Measurements from ENCODE around the gene MTLN.

DNA sequence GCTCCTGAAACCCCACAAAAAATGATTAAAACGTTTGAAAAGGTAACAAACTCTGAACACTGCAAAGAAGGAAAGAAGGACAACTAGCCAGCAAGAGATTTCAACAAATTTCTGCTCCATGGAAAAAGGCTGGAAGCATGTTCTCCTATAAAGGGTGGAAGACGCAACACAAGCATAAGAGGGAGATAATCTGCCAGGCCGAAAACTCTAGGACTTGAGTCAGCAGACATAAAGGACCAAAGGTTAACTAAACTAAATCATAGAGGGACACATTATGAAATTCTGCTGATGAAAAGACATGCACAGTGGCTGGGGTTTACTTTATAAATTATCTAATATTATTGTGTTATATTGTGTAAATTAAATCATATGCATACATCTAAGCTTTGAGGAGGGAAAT, 14.3 kb downstream of the MTLN start:
- TF ChIP-seq EZH2 (IDR thresholded peaks at IDR 0.05; ENCODE audit: insufficient read depth, poor library complexity, severe bottlenecking) (no peak), EZH2phosphoT487 (IDR thresholded peaks at IDR 0.05; ENCODE audit: insufficient read depth, low read depth) (no peak)
